NCI-H2227 treated with DMSO at 0.1 percent for 48 hours (cell line): Measurements from ENCODE around the gene SUN1.
"Not testable (repeated sequence)": the region's sequence is repeated elsewhere in the genome, so short reads cannot be mapped to it uniquely, and the experiment has no call there.

Experiments used
- DNase-seq: peaks from one replicate; lab custom pipeline; 2025; lab: John Stamatoyannopoulos, UW

The SUN1 gene

DNA sequence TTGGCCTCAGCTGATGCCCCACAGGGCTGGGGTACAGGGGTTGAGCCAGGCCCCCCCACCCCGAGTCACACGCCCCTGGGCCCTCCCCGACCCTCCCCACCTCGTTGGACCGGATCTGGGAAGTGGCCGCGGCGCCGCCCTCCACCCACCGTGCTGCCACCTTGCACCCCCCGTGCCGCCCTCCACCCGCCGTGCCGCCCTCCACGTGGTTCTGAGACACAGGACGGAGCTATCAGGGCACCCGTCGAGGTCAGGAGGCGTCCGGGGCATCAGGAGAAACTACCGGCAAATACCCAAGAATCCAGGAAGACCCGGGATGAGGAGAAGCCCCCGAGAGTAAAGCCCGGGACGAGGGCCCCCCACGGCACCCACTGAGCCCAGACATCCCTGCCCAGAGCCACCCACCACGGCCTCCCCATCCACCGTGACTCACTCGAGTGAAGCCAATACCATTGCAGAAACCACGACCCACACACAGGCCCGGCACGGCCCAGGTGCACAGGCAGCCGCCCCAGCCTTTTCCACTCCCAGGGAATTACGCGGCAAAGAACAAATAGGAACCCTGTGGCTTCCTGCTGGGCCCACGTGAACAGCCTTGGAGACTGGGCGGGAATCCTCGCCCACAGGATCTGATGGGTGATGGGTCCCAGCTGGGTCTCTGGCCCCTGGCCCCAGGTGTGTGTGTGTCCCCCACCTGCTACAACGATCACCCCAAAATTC lies 88.2 kb downstream of the SUN1 start:
- DNase-seq: no peak

DNA sequence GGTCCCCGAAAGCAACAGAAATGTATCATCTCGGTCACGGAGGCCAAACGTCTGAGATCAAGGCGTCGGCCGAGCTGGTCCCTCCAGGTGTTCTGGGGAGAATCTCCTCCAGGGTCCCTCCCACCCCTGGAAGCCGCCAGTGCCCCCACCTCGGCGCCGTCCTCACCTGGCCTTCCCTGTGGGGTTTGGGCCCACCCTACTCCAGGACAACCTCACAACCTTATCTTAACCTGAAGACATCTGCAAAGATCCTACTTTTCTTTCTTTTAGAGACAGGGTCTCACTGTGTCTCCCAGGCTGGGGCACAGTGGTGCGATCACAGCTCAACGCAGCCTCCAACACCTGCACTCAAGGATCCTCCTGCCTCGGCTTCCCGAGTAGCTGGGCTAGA lies 88.8 kb downstream of the SUN1 start:
- no peak for DNase-seq

DNA sequence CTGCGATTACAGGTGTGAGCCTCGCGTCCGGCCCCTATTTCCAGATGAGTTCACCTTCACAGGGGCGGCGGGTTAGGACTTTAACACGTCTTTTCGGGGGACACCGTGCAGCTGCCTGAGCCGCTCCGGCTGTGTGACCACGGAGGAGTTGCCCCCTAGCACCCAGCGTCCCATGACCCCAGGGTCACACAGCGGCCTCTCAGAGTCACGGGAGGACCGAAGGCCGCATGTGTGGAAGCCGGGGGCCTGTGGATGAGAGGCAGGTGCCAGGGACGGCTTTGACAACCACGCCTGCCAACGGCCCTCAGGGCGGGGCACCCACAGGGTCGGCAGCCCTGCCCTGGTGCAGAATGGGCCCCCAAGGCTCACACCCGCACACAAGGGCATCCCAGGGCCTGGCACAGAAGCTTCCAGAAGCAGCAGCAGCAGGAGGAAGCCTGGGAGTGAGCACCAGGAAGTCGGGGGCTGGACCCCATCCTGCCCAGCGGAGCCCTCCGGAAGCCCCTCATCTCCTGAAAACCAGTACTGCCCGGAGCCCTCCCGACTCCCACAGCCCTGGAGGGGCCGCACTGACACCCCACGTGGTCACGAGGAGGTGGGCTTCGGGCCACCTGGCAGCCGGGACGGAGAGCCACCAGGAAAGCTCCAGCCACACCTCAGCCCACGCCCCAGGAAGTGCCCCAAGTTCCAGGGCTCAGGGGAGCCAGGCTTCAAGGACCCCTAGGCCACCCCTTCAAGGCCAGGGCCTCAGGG lies 89.5 kb downstream of the SUN1 start:
- no peak for DNase-seq

DNA sequence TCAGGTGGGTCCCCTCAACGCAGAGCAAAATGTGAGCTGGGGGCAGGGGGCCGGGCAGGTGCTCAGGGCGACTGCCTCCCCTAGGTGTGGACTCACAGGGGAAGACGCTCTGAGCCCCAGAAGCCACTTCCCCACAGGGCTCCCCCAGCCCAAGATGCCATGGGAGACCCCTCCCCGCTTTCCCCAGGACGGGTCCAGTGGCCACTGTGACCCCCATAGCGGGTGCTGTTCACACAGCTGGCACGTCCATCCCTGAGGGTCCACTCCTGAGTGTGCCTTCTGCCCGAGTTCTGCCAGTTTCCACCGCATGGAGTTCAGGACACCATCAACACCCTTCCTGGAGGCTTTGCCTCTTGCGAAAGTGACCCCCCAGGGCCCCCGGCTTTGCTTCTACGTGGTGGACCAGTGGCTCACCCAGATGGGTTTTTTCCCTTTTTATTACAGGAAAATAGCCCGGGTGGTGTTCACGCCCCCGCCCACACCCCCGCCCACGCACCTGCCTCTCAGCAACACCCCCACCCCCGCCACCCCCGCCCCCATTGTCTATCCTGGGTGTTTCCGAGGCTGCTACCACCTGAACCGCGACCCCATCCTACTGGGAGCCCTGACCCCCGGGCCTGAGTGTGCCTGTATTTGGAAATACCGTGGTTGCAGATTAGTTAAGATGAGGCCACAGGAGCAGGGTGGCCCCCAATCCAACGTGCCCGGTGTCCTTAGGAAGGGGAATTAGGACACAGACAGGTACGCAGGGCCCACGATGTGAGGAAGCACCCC lies 90.2 kb downstream of the SUN1 start:
- no peak for DNase-seq

DNA sequence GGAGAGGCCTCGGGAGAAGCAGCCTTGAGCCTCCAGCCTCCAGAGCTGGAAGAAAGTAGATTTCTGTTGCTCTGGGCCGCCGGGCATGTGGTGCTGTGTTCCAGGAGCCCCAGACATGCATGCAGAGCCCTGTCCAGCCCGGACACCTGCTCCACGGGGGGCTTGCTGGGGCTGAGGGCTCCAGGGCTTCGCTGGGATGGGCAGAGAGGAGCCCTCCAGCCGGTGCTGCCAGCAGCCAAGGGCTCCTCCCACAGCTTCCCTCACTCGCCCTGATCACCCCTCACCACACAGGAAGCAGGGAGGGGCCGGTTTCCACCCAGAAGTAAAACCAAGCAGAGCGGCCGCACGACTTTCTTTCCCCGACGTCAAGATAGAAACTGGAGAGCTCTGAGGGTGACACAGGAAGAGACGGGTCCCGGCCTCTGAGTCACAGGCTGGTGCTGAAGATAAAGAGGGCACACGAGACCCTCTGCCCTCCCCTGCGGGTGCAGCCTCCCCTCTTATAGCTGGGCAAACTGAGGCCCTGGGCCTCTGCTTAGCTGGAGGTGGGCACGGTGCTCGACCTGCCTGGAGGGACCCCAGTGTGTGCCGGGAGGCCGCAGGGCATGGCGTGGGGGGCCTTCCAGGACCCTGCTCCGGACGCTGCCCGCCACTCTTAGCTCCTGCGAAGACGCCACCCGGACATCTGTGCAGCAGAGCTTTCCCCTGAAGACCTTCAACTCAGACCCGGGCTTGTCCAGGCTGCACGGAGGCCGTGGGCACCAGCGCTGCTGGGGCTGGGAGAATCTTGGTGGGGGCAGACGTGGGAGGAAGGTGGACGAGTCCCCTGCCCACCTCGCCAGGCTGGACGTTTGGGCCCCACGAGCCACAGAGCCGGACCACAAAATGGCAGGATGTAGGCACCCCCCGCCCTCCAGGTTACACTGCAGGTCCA lies 91.1 kb downstream of the SUN1 start:
- DNase-seq: no peak

DNA sequence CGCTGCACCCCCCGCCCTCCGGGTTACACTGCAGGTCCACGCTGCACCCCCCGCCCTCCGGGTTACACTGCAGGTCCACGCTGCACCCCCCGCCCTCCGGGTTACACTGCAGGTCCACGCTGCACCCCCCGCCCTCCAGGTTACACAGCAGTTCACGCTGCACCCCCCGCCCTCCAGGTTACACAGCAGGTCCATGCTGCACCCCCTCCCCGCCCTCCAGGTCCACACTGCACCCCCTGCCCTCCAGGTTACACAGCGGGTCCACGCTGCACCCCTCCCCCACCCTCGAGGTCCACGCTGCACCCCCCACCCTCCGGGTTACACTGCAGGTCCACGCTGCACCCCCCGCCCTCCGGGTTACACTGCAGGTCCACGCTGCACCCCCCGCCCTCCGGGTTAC lies 91.8 kb downstream of the SUN1 start:
- not testable (repeated sequence) for DNase-seq
